OCI-LY7 (cell line): ENCODE measurements around the gene ZDHHC21. TPM values are rescaled to one million over a fixed set of nuclear protein-coding genes. Genes with fewer than 3 reads are reported as not detected.

Experiments used
- BruUV-seq: library from RNA; stranded (reverse); fragments of 400-500 nt; replicated peaks from 2 replicates; lab custom pipeline; 2021; lab: Mats Ljungman, UMichigan
- CTCF ChIA-PET: fragments of 300-600 bp; sonication (Branson Sonifier 250); formaldehyde crosslinking; loops from one replicate; lab custom pipeline; 2022; ENCODE audit warnings: antibody characterized with exemption; ENCODE audit not compliant: unreplicated experiment; lab: Charles Lee
- POLR2A ChIA-PET: fragments of 300-600 bp; sonication (Branson Sonifier 250); formaldehyde crosslinking; loops from one replicate; lab custom pipeline; 2022; ENCODE audit warnings: antibody characterized with exemption; lab: Charles Lee
- DNase-seq: peaks from one replicate; pipeline ENCODE4 v3.0.0-alpha.2; 2015; ENCODE audit warnings: low spot score
- H2AFZ ChIP-seq: fragments of 200-600 bp; sonication (generic), shearing (Covaris generic); 2 replicates; pipeline ENCODE4 v1.6.1; 2014; ENCODE audit warnings: mild to moderate bottlenecking, antibody characterized with exemption, low read length, moderate library complexity
- H3K27ac ChIP-seq: fragments of 200-600 bp; sonication (generic); 2 replicates; pipeline ENCODE4 v1.5.1; 2014; ENCODE audit warnings: mixed run types, low read depth, mild to moderate bottlenecking, moderate library complexity, low read length, inconsistent platforms; ENCODE audit not compliant: poor library complexity, severe bottlenecking
- H3K36me3 ChIP-seq: fragments of 200-600 bp; sonication (generic); 2 replicates; pipeline ENCODE4 v1.6.1; 2014; ENCODE audit warnings: mild to moderate bottlenecking, antibody characterized with exemption, low read length, moderate library complexity, mixed read lengths; ENCODE audit not compliant: insufficient read depth
- H3K4me1 ChIP-seq: fragments of 200-600 bp; sonication (generic); 2 replicates; pipeline ENCODE4 v1.5.1; 2014; ENCODE audit warnings: mild to moderate bottlenecking, low read length; ENCODE audit not compliant: insufficient read depth, poor library complexity, severe bottlenecking
- H3K4me2 ChIP-seq: fragments of 200-600 bp; sonication (generic); 2 replicates; pipeline ENCODE4 v1.6.1; 2014; ENCODE audit warnings: mild to moderate bottlenecking, low read length
- H3K4me3 ChIP-seq: fragments of 200-600 bp; sonication (generic); 2 replicates; pipeline ENCODE4 v1.5.1; 2014; ENCODE audit warnings: mild to moderate bottlenecking, low read depth, low read length; ENCODE audit not compliant: poor library complexity, severe bottlenecking
- H3K79me2 ChIP-seq: fragments of 200-600 bp; sonication (generic); 2 replicates; pipeline ENCODE4 v1.6.1; 2016; ENCODE audit warnings: low read depth, mild to moderate bottlenecking, low read length, moderate library complexity, mixed read lengths; ENCODE audit not compliant: insufficient read depth
- H3K9me2 ChIP-seq: fragments of 200-600 bp; sonication (generic); 2 replicates; pipeline ENCODE4 v1.6.1; 2016; ENCODE audit warnings: mild to moderate bottlenecking, low read length, mixed read lengths; ENCODE audit not compliant: insufficient read depth
- H3K9me3 ChIP-seq: fragments of 200-600 bp; sonication (generic); 2 replicates; pipeline ENCODE4 v1.6.1; 2014; ENCODE audit warnings: mild to moderate bottlenecking, mixed run types, low read length, mixed read lengths
- H4K20me1 ChIP-seq: fragments of 200-600 bp; sonication (generic); 2 replicates; pipeline ENCODE4 v1.6.1; 2014; ENCODE audit warnings: mild to moderate bottlenecking, antibody characterized with exemption, low read length, moderate library complexity, mixed read lengths; ENCODE audit not compliant: insufficient read depth
- EZH2phosphoT487 ChIP-seq: fragments of 200-600 bp; sonication (generic); IDR thresholded peaks from 2 replicates; pipeline ENCODE4 v1.6.1; 2018; ENCODE audit warnings: low read depth, borderline replicate concordance, mild to moderate bottlenecking, mixed run types, antibody characterized with exemption, low read length, moderate library complexity, mixed read lengths
- intact Hi-C: fragments of 100-400 bp; cut with micrococcal nuclease; formaldehyde crosslinking; loops from one replicate; pipeline ENCODE4 v1.10.0; 2022; ENCODE audit not compliant: unreplicated experiment
- total RNA-seq, 2 experiments: library from RNA; depleted of rRNA in 1 of 2; stranded (reverse); fragments of >200 nt in 1 of 2; shearing (Covaris generic) in 1 of 2; gene quantifications; 2 replicates each; pipeline ENCODE4 v1.2.3, GENCODE V29; 2014 to 2022
- TF ChIP-seq, protein P1 (sequence below): fragments of 200-600 bp; sonication (generic); conservative IDR thresholded peaks from 2 replicates; pipeline ENCODE4 v1.5.1; 2014; ENCODE audit warnings: mild to moderate bottlenecking, antibody characterized with exemption, low read length, moderate library complexity, mixed read lengths

The ZDHHC21 gene
- total RNA-seq, 2 experiments from 2014 or later = 13.0 to 16.2 TPM

DNA sequence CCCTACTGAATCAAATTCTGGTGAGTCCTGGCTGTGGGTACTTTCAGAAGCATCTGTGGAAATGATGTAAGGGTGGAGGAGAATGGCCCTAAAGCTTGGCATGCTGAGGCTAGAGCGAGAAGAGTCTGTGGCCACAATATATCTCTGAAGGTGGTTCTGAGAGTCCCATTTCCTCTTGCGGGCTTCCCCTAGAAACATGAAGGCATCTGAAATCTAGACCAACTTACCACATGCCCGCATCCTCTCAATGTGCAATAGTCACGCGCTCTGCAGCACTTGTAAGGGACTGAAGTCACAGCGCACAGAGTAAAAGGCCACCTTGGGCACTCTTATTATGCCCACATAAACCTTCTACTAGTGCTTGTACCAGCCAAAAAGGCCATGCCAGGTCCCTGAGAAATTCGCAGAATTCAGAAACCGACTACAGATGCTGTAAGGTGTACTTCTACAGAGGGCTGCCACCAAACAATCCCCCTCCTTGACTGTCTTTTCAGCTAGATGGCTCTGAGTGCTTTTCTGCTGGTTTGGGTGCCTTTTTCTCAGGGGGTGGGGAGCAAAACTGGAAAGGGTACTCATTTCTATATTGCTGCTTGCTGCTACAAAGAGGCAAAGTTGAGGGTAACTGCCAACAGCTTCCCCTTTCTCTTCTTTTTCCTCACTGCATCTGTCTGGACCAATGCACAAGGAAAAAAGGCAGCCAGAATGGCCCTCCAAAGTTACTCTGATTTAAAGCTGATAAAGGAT, 107.3 kb downstream of the ZDHHC21 start:
- no peaks in the 10 kb centered on the region for H3K9me3 ChIP-seq
- intact Hi-C loops = no loop called here
- TF ChIP-seq, protein P1, sequence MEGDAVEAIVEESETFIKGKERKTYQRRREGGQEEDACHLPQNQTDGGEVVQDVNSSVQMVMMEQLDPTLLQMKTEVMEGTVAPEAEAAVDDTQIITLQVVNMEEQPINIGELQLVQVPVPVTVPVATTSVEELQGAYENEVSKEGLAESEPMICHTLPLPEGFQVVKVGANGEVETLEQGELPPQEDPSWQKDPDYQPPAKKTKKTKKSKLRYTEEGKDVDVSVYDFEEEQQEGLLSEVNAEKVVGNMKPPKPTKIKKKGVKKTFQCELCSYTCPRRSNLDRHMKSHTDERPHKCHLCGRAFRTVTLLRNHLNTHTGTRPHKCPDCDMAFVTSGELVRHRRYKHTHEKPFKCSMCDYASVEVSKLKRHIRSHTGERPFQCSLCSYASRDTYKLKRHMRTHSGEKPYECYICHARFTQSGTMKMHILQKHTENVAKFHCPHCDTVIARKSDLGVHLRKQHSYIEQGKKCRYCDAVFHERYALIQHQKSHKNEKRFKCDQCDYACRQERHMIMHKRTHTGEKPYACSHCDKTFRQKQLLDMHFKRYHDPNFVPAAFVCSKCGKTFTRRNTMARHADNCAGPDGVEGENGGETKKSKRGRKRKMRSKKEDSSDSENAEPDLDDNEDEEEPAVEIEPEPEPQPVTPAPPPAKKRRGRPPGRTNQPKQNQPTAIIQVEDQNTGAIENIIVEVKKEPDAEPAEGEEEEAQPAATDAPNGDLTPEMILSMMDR = no peak
- no peak for TF ChIP-seq EZH2phosphoT487
- ChIA-PET CTCF (no interaction called here), POLR2A (interaction anchor here (1.1 kb wide), 1 partner anchor 11 kb away, joined by 3 read pairs; no protein-coding TSS in a partner anchor)
- no peaks in the 10 kb centered on the region for H3K79me2 ChIP-seq
- H3K9me2 ChIP-seq = no peaks in the 10 kb centered on the region
- H3K27ac ChIP-seq = no peak overlapping the region
- no peak overlapping the region for H2AFZ ChIP-seq
- no peaks in the 10 kb centered on the region for H3K36me3 ChIP-seq
- DNase-seq = peak; percentile 8
- no TSS peak for BruUV-seq
- no peaks in the 10 kb centered on the region for H4K20me1 ChIP-seq
- H3K4me3 ChIP-seq = no peak overlapping the region
- no peak overlapping the region for H3K4me2 ChIP-seq
- no peaks in the 10 kb centered on the region for H3K4me1 ChIP-seq

DNA sequence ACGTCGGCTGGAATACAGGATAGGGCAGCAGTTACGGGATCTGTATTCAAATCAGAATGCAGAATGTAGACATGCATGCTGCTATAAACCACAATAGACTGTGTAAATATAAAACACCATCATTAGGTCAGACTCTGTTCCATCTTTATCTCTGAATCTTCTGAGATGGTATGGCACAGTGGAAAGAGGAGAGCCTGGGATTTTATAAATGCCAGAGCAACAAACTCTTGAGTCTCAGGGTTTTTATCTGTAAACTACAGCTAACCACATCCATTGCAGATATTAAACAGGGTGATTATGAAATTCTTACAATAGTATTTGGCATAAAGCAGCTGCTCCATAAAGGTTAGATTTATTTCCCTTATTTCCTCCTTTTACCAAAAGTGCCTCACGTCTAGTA, 108.7 kb downstream of the ZDHHC21 start:
- no peaks in the 10 kb centered on the region for H3K9me3 ChIP-seq
- intact Hi-C loops = no loop called here
- no peaks in the 10 kb centered on the region for H3K36me3 ChIP-seq
- ChIA-PET POLR2A (interaction anchor here (1.0 to 1.1 kb wide), 2 partner anchors 9 to 1306 kb away, joined by 3 read pairs; no protein-coding TSS in a partner anchor), CTCF (no interaction called here)
- no peaks in the 10 kb centered on the region for H3K4me1 ChIP-seq
- H3K79me2 ChIP-seq = no peaks in the 10 kb centered on the region
- BruUV-seq = no TSS peak
- H3K4me3 ChIP-seq = no peak overlapping the region
- no peak for DNase-seq
- H3K4me2 ChIP-seq = no peak overlapping the region
- H3K27ac ChIP-seq = no peak overlapping the region
- no peaks in the 10 kb centered on the region for H4K20me1 ChIP-seq
- no peak overlapping the region for H2AFZ ChIP-seq
- H3K9me2 ChIP-seq = no peaks in the 10 kb centered on the region
- TF ChIP-seq, protein P1 = no peak

DNA sequence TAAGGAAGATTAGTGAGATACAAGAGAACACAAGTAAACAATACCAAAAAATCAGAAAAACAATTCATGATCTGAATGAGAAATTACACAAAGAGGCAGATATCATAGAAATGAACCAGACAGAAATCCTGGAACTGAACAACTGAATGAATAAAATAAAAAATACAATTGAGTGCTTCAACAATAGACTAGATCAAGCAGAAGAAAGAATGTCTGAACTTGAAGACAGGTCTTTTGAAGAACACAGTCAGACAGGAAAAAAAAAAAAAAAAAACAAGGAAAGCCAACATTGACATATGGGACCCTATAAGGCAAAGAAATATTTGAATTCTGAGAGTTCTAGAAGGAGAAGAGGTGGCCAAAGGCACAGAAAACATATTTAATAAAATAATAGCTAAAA, 115.2 kb downstream of the ZDHHC21 start:
- no peaks in the 10 kb centered on the region for H3K9me3 ChIP-seq
- H3K27ac ChIP-seq = no peak overlapping the region
- no peaks in the 10 kb centered on the region for H3K9me2 ChIP-seq
- H3K79me2 ChIP-seq = no peaks in the 10 kb centered on the region
- intact Hi-C loops = no loop called here
- H2AFZ ChIP-seq = no peak overlapping the region
- no peak overlapping the region for H3K4me3 ChIP-seq
- ChIA-PET POLR2A (no interaction called here), CTCF (no interaction called here)
- no peak for DNase-seq
- no TSS peak for BruUV-seq
- no peaks in the 10 kb centered on the region for H4K20me1 ChIP-seq
- H3K4me2 ChIP-seq = no peak overlapping the region
- TF ChIP-seq, protein P1 = no peak
- no peak for TF ChIP-seq EZH2phosphoT487
- H3K36me3 ChIP-seq = no peaks in the 10 kb centered on the region
- H3K4me1 ChIP-seq = no peaks in the 10 kb centered on the region
